Retinal pigment epithelial cell (primary cell): ENCODE results near the gene ZNF473.
"Not testable (repeated sequence)": the region's sequence is repeated elsewhere in the genome, so short reads cannot be mapped to it uniquely, and the experiment has no call there.

Experiments
- DNase-seq: peaks from one replicate; pipeline ENCODE4 v3.0.0-alpha.2; 2010; ENCODE audit warnings: low read depth
- H3K4me3 ChIP-seq: 2 replicates; pipeline ENCODE4 v1.5.1; 2011; ENCODE audit warnings: mild to moderate bottlenecking, low read length, control low read depth, moderate library complexity
- TF ChIP-seq, protein P1 (sequence below): conservative IDR thresholded peaks from 2 replicates; pipeline ENCODE4 v1.5.1; 2011; ENCODE audit warnings: low read depth, low read length, control low read depth, inconsistent platforms

The ZNF473 gene

DNA sequence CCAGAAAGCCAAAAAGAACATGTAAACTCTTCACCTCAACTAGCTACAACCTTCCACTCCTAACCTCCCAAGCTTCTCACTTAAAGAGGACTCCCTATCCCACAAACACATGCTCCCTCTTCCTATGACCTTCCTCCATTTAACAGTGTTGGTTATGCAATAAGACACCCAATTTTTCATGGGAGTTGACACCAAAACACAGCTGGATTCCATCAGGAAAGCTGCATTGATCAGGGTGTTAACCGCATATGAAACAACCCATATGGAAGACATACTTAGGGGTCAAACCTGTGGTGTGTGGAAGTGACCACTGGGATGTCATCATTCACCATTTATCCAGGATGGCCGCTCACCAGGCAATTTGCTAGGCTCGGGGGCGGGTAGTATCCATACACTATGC lies 21.9 kb downstream of the ZNF473 start:
- DNase-seq = no peak
- no peak overlapping the region for H3K4me3 ChIP-seq
- TF ChIP-seq, protein P1, sequence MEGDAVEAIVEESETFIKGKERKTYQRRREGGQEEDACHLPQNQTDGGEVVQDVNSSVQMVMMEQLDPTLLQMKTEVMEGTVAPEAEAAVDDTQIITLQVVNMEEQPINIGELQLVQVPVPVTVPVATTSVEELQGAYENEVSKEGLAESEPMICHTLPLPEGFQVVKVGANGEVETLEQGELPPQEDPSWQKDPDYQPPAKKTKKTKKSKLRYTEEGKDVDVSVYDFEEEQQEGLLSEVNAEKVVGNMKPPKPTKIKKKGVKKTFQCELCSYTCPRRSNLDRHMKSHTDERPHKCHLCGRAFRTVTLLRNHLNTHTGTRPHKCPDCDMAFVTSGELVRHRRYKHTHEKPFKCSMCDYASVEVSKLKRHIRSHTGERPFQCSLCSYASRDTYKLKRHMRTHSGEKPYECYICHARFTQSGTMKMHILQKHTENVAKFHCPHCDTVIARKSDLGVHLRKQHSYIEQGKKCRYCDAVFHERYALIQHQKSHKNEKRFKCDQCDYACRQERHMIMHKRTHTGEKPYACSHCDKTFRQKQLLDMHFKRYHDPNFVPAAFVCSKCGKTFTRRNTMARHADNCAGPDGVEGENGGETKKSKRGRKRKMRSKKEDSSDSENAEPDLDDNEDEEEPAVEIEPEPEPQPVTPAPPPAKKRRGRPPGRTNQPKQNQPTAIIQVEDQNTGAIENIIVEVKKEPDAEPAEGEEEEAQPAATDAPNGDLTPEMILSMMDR = no peak

DNA sequence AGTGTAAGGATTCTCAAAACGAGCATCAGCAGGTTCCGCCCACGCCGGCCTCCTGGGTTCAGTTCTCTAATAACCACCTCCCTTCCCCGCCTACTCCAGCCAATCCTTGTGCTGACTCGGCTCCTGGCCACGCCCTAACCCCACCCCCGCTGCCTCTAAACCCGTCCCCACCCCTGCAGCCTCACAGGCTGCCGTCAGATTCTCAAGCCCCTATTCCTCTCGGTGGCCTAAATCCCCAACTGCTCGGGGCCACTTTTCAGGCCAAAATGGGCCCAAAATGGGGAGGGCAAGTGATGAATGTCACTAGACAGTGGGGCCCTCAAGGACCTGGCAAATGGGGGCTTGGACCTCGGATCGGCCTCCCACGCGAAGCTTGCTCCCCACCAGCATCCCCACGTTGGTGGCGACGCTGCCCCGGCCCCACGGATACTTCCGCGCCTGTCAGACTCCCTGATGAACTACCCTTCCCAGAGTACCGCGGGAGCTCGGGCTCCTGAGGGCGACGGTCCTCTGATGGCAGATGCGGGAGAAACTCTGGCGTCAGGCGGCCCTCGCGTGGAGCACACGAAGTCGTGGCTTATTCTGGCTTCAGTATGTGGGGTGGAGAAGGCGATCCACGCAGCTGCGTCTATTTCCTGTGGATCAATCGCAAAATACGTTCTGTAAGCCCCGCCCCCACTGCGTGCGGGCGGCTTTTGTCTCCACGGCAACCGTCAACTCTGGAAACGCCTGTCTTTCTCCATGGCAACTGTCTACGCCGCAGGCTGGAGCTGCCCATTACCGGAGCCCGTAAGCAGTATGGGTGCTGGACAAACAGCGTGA lies 24.8 kb downstream of the ZNF473 start:
- no peak for DNase-seq
- H3K4me3 ChIP-seq = peak overlapping the region; percentile 56
- TF ChIP-seq, protein P1 = no peak

DNA sequence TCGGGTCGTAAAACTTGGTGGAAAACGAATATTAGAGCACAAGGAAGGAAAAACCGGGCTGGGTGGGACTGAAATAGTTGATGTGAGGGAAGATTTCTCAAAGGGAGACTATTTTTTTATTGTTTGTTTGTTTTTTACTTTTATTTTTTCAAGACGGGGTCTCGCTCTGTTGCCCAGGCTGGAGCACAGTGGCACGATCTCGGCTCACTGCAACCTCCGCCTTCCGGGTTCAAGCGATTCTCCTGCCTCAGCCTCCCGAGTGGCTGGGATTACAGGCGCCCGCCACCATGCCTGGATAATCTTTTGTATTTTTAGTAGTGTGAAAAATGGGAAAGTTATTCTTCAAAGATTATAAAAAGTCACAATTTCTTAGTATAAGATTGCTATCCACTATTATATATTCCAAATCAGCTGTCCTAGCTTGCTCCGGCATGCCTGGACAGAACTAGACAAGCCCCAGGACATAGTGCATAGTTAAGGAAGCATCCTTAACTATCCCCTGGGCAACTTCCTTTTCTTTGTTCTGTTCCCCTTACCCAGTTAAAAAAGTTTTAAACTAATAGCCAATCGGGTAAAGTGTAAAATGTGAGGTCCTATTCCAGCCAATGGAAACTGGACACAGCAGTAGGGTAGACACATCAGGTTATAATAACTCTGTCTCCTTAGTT lies 25.6 kb downstream of the ZNF473 start:
- not testable (repeated sequence) for DNase-seq
- peak overlapping the region; percentile 56 for H3K4me3 ChIP-seq

DNA sequence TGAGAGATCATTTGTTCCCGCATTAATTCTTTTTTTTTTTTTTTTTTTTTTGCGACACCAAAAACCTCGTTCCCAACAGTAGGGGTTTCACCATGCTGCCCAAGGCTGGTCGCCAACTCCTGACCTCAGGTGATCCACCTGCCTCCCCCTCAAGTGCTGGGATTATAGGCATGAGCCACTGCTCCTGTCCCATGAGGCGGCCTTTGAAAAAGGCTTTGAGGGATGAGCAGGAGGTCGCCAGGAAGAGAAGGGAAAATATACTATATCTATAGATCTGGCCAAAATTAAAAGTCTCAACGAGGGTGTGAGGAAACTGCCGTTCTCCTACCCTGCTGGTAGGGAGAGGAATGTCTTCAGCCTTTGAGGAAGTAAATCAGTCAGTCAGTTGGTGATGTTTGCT lies 26.2 kb downstream of the ZNF473 start:
- TF ChIP-seq, protein P1 = no peak
- no peak for DNase-seq
- H3K4me3 ChIP-seq = no peak overlapping the region

DNA sequence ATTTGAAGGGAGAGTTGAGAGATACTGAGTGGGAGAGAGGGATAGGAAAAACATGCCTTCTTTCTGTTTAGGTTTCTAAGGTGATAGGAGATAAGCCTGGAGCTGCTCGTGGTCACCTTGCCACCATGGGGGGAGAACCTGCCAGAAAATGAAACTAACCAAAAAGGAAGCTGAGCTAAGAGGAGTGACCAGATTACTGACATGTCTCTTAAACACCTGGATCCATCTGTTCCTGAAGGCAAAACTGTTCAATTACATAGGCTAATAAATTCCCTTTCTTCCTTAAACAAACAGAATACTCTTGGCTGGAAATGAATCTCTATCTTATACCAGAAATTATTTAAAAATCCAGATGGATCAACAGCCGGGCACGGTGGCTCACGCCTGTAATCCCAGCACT lies 27.3 kb downstream of the ZNF473 start:
- TF ChIP-seq, protein P1 = no peak
- DNase-seq = no peak
- no peak overlapping the region for H3K4me3 ChIP-seq

DNA sequence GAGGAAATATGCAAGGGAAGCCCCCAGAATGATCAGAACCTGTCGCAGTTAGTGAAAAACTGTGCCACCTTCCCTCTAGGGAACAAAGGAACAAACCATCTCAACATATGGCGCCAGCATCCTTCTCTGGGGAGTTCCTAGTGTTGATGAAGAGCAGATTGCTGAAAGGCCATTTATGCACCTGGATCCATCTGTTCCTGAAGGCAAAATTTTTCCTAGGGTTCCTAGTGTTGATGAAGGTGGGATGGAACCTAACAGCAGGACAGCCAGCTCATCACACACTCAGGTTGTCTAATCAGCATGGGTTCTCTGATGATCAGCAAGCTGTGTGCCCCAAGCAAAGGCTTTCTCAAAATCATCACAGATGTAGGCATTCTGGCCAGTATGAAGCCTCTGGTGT lies 32.6 kb downstream of the ZNF473 start:
- TF ChIP-seq, protein P1 = no peak
- no peak for DNase-seq
- H3K4me3 ChIP-seq = no peak overlapping the region

DNA sequence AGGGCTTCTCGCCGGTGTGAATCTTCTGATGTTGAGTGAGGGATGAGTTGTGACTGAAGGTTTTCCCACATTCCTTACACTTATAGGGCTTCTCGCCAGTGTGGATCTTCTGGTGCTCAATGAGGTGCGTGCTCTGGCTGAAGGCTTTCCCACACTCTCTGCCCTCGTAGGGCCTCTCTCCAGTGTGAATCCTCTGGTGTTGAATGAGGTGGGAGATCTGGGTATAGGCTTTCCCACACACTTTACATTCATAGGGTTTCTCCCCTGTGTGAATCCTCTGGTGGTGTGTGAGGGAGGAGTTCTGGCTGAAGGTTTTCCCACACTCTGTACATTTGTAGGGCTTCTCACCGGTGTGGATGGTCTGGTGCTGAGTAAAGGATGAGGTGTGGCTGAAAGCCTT lies 33.2 kb downstream of the ZNF473 start:
- H3K4me3 ChIP-seq = no peak overlapping the region
- TF ChIP-seq, protein P1 = no peak
- DNase-seq = no peak
